A549 (cell line): Measurements from ENCODE around the gene THTPA.

Experiments used
- CHD2 ChIP-seq: fragments of 150-350 bp; IDR thresholded peaks from 2 replicates; pipeline ENCODE4 v1.6.1; 2014; ENCODE audit warnings: low read length; ENCODE audit not compliant: partially characterized antibody
- CTCF ChIP-seq: fragments of >200 bp; sonication (Bioruptor Twin); formaldehyde crosslinking; IDR thresholded peaks from 3 replicates; pipeline ENCODE4 v1.5.1; 2016
- MAX ChIP-seq: IDR thresholded peaks from 2 replicates; pipeline ENCODE4 v1.6.1; 2012
- POLR2A ChIP-seq: IDR thresholded peaks from 2 replicates; pipeline ENCODE4 v1.6.1; 2012; ENCODE audit warnings: mild to moderate bottlenecking, low read length
- RFX5 ChIP-seq: fragments of 450-650 bp; IDR thresholded peaks from 2 replicates; pipeline ENCODE4 v1.7.1; 2014; ENCODE audit warnings: antibody characterized with exemption, mild to moderate bottlenecking, moderate library complexity
- SREBF2 ChIP-seq: fragments of 450-650 bp; IDR thresholded peaks from 2 replicates; pipeline ENCODE4 v1.6.1; 2014; ENCODE audit warnings: mild to moderate bottlenecking, moderate library complexity
- ZFP36 ChIP-seq: fragments of 450-650 bp; IDR thresholded peaks from 2 replicates; pipeline ENCODE4 v1.6.1; 2014; ENCODE audit warnings: borderline replicate concordance; ENCODE audit not compliant: partially characterized antibody

- TF ChIP-seq POLR2A (no peak), SREBF2 (no peak), CTCF (no peak), MAX (no peak), CHD2 (no peak), RFX5 (no peak), ZFP36 (no peak)
Observed at GRCh38 chr14:23589606-23590005, 33.5 kb downstream of the THTPA start.
